Astrocyte (in vitro differentiated cells and primary cell): ENCODE measurements around the gene YPEL5.

Experiments
- EZH2 ChIP-seq: IDR thresholded peaks from 2 replicates; pipeline ENCODE4 v1.6.1; 2012; ENCODE audit warnings: mild to moderate bottlenecking, low read length, inconsistent platforms; ENCODE audit not compliant: insufficient read depth
- TF ChIP-seq, protein P1 (sequence below): IDR thresholded peaks from 2 replicates; pipeline ENCODE4 v1.5.1; 2011; ENCODE audit warnings: low read depth, mild to moderate bottlenecking, inconsistent platforms, low read length, moderate library complexity; ENCODE audit not compliant: insufficient read depth

DNA sequence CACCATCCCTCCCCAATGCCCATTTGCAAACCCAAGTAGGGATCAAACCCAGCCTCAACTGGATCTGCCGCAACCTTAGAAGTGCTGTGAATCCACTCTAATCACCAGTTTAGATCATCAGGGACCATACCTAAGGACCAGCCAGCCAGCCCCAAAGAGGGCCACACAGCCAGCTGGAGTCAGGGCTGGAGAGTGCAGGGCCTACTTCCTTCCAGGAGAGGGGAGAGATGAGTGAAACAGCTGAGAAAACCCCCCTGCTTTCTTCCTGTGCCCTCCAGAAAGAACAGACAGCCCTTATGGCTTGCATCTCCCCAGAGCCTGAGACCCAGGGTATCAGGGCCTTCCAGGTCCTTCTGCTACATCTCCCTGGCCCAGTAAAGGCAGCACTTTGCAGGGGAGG lies 25.8 kb downstream of the YPEL5 start:
- TF ChIP-seq, protein P1, sequence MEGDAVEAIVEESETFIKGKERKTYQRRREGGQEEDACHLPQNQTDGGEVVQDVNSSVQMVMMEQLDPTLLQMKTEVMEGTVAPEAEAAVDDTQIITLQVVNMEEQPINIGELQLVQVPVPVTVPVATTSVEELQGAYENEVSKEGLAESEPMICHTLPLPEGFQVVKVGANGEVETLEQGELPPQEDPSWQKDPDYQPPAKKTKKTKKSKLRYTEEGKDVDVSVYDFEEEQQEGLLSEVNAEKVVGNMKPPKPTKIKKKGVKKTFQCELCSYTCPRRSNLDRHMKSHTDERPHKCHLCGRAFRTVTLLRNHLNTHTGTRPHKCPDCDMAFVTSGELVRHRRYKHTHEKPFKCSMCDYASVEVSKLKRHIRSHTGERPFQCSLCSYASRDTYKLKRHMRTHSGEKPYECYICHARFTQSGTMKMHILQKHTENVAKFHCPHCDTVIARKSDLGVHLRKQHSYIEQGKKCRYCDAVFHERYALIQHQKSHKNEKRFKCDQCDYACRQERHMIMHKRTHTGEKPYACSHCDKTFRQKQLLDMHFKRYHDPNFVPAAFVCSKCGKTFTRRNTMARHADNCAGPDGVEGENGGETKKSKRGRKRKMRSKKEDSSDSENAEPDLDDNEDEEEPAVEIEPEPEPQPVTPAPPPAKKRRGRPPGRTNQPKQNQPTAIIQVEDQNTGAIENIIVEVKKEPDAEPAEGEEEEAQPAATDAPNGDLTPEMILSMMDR, result no peak
- no peak for TF ChIP-seq EZH2
